Type B pancreatic cell (in vitro differentiated cells): ENCODE data around the gene RAB40AL. TPM values are rescaled to one million over a fixed set of nuclear protein-coding genes. Genes with fewer than 3 reads are reported as not detected.

Experiments used
- DNase-seq: peaks from one replicate; pipeline ENCODE4 v3.0.0; 2021; ENCODE audit warnings: mixed read lengths; ENCODE audit not compliant: unreplicated experiment; ENCODE audit errors: extremely low spot score
- H3K27ac Mint-ChIP-seq: 2 replicates; pipeline ENCODE4 v1.8.0; 2021; ENCODE audit warnings: mild to moderate bottlenecking, mixed read lengths
- H3K27me3 Mint-ChIP-seq: 2 replicates; pipeline ENCODE4 v1.8.0; 2021; ENCODE audit warnings: mixed read lengths
- H3K36me3 Mint-ChIP-seq: 2 replicates; pipeline ENCODE4 v1.8.0; 2021; ENCODE audit warnings: mixed read lengths
- H3K4me1 Mint-ChIP-seq: one replicate; pipeline ENCODE4 v1.8.0; 2021; ENCODE audit warnings: mixed read lengths; ENCODE audit not compliant: unreplicated experiment
- H3K4me3 Mint-ChIP-seq: 2 replicates; pipeline ENCODE4 v1.8.0; 2021; ENCODE audit warnings: mild to moderate bottlenecking, mixed read lengths
- H3K9me3 Mint-ChIP-seq: 2 replicates; pipeline ENCODE4 v1.8.0; 2021; ENCODE audit warnings: mixed read lengths
- CTCF ChIP-seq: fragments of 200-600 bp; sonication (generic); conservative IDR thresholded peaks from 2 replicates; pipeline ENCODE4 v1.5.0; 2021; ENCODE audit warnings: antibody characterized with exemption, mild to moderate bottlenecking
- total RNA-seq: library from RNA; stranded (reverse); gene quantifications from 2 replicates; pipeline ENCODE4 v1.2.1, GENCODE V29; 2021; ENCODE audit warnings: low replicate concordance

Gene RAB40AL
- total RNA-seq, 1 donor from 2014 or later: 0.63 TPM

GRCh38 chrX:102976286-102976685 is 39.2 kb downstream of the RAB40AL start:
- Mint-ChIP-seq H3K4me1 (no peaks in the 10 kb centered on the region), H3K36me3 (peaks cover 4% of the 10 kb centered on the region), H3K27me3 (no peaks in the 10 kb centered on the region), H3K4me3 (no peak overlapping the region), H3K9me3 (no peaks in the 10 kb centered on the region), H3K27ac (no peak overlapping the region)
- TF ChIP-seq CTCF: no peak
- DNase-seq: no peak

DNA sequence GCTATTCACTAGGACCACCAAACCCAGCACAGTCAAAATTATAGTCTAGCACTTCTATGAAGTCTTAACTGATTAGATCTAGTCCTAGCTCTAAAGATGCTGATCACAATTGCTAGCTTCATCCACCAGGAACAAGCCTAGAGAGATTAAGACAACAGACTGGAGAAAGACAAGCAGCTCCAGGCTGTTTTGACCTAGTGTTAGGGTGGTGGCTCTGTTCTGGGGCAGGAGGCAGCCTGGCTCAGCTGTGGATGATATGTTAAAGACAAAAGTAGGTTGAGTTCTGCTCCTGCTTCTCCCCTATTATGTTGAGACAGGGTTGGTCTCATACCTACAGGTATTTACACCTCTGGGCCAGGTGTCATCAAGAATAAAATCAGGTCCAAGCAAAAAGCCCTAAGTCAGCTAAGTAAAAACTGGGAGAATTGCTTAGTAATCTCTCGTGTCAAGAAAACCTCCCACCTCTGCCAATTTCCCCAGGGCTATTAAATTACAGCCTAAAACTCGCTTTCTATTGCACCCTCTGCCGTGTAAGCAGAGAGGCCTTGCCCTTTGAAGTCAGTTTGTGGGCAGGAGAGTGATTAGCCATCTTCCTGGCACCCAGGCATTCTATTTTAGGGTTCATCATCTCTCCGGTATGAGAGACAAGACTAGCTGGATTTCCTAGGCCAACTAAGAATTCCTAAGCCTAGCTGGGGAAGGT is 39.9 kb downstream of the RAB40AL start:
- Mint-ChIP-seq H3K4me1 (no peaks in the 10 kb centered on the region), H3K36me3 (peaks cover 4% of the 10 kb centered on the region), H3K27ac (no peak overlapping the region), H3K4me3 (no peak overlapping the region), H3K27me3 (no peaks in the 10 kb centered on the region), H3K9me3 (no peaks in the 10 kb centered on the region)
- no peak for TF ChIP-seq CTCF
- no peak for DNase-seq

DNA sequence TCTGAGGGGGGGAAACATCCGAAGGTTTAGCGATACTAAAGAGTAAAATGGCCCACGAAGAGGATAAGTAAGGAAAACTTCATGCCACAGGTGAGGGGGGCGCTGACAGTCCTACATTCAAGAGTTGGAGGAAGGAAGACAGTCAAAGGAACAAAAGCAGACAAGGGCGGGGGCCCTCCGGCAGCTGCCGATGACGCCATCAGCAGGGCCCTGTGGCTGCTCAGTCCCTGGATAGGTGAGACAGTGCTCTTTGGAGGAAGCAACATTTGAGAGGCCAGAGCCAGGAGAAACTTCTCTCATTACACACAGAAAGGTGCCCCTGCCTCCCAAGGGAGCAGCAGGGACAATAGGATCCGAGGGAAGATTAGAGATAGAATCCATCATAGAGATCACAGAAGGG is 41.5 kb downstream of the RAB40AL start:
- Mint-ChIP-seq H3K4me1 (no peaks in the 10 kb centered on the region), H3K27me3 (no peaks in the 10 kb centered on the region), H3K36me3 (peaks cover under 1% of the 10 kb centered on the region), H3K4me3 (no peak overlapping the region), H3K9me3 (no peaks in the 10 kb centered on the region), H3K27ac (no peak overlapping the region)
- TF ChIP-seq CTCF: no peak
- DNase-seq: no peak

DNA sequence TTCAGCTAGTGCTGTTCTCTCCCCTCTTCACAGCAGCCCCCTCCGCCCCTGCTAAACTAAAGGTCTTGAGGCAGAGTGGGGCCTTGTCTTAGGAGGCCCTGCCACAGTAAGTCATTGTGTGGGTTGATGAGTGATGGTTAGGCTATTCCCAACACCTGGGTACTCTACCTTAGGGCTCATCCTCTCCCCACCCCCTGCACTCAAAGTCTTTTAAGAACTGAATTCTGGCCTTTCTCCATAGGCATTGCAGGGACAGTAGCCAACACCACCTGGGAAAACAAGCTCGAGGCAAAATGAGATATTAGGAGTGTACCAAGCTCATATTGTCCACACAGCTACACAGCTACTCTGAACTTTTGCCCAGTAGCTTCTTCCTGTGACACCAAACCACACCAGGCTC is 42.5 kb downstream of the RAB40AL start:
- Mint-ChIP-seq H3K9me3 (no peaks in the 10 kb centered on the region), H3K36me3 (no peaks in the 10 kb centered on the region), H3K4me1 (no peaks in the 10 kb centered on the region), H3K27me3 (no peaks in the 10 kb centered on the region), H3K4me3 (no peak overlapping the region), H3K27ac (no peak overlapping the region)
- DNase-seq: no peak
- no peak for TF ChIP-seq CTCF

DNA sequence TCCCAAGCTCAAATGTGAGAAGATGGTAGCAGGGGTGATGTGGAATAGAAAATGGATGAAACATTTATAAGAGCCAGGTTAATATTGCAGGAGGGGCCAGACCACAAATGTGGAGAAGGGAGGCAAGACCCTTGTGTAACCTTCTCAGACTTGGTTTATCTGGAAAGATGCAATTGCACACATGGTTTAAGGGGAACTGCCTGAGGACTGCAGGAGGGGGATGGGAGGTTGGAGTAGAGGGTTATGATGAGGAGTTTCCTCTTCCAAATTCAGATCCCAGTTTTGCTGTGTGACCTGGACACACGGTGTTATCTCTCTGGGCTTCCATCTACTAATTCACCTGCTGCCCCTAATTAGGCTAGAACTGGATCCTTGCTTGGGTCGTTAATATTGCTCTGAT is 46.1 kb downstream of the RAB40AL start:
- no peak for TF ChIP-seq CTCF
- Mint-ChIP-seq H3K4me1 (no peaks in the 10 kb centered on the region), H3K36me3 (no peaks in the 10 kb centered on the region), H3K27me3 (no peaks in the 10 kb centered on the region), H3K9me3 (no peaks in the 10 kb centered on the region), H3K4me3 (no peak overlapping the region), H3K27ac (no peak overlapping the region)
- DNase-seq: no peak
